ENCODE measurements around the gene UQCRH. TPM values are rescaled to one million over a fixed set of nuclear protein-coding genes. Genes with fewer than 3 reads are reported as not detected.

The UQCRH gene
- total and polyA plus RNA-seq, 2 donors from 2014 or later, result 188 to 850 TPM

DNA sequence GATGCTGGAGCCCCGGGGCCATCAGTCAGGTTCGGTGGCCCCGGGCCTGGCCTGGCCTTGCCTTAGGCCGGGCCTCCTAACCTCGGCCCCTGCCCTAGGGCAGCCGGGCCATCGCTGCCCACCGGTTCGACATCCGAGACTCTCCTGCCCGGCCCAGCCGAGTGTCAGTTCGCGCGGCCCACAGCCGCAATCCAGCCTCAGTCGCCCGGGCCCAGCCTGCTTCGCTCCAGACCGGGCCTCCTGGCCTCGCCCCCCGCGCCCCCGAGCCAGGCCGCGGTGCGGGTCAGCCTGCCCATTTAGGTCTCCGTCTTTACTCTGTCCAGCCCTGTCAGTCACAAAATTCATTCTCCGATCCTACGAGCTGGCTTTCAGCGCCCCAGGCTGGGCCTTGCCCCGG lies 859 bp upstream of the UQCRH start:
- Histone ChIP-seq H3K9me3 (ENCODE audit: control insufficient read depth in 2 of 3, insufficient read depth in 1 of 3, low read length in 3 of 3) (no peaks in the 10 kb centered on the region), H3K27ac (ENCODE audit: low read depth in 2 of 2, low read length in 2 of 2) (peak overlapping the region; percentile 96 to 98), H3K9ac (ENCODE audit: low read length in 3 of 3) (peak overlapping the region in 2 of 3 donors; percentile 90 to 97), H3K36me3 (ENCODE audit: control insufficient read depth in 2 of 3, insufficient read depth in 3 of 3, low read length in 3 of 3) (peaks cover 1 to 3% (median 2%) of the 10 kb centered on the region in 3 donors), H3K4me3 (ENCODE audit: low read length in 3 of 3) (peak overlapping the region; percentile 69 to 88 (median 88)), H3K4me1 (ENCODE audit: control insufficient read depth in 2 of 3, insufficient read depth in 2 of 3, low read depth in 1 of 3, low read length in 3 of 3) (peaks cover 0 to 24% (median 11%) of the 10 kb centered on the region in 3 donors), H3K27me3 (ENCODE audit: control insufficient read depth, insufficient read depth, low read length) (no peaks in the 10 kb centered on the region)
- intact Hi-C loops (cut with DNase I), result no loop called here
- FAIRE-seq (no peak), DNase-seq (peak in 2 of 5 donors; percentile 59 to 81)
- TF ChIP-seq, protein P1, sequence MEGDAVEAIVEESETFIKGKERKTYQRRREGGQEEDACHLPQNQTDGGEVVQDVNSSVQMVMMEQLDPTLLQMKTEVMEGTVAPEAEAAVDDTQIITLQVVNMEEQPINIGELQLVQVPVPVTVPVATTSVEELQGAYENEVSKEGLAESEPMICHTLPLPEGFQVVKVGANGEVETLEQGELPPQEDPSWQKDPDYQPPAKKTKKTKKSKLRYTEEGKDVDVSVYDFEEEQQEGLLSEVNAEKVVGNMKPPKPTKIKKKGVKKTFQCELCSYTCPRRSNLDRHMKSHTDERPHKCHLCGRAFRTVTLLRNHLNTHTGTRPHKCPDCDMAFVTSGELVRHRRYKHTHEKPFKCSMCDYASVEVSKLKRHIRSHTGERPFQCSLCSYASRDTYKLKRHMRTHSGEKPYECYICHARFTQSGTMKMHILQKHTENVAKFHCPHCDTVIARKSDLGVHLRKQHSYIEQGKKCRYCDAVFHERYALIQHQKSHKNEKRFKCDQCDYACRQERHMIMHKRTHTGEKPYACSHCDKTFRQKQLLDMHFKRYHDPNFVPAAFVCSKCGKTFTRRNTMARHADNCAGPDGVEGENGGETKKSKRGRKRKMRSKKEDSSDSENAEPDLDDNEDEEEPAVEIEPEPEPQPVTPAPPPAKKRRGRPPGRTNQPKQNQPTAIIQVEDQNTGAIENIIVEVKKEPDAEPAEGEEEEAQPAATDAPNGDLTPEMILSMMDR (IDR thresholded peaks at IDR 0.05; ENCODE audit: borderline replicate concordance, extremely low read depth, insufficient read depth), result no peak

DNA sequence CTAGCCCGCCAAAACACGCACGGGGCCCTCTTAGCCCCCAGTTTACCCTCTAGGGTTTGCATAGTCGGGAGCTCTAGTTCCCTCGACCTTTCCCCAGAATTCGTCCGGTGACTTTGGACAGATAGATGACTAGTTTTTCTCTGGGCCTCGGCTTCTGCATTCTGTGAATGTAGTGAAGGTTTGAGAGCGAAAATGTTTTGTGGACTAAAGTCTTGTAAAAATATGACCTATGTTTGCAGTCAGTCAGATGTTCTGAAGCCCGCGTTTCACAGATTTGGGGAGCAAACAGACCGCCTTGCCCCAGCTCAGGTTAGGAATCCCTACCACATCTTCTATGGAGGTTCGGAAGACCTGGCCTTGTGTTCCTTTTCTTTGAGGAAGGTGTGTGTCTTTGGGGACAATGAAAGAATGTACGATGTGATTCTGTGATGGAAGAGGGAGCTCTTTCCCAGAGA lies 401 bp downstream of the UQCRH start:
- Histone ChIP-seq H3K27me3 (ENCODE audit: control insufficient read depth, insufficient read depth, low read length) (no peaks in the 10 kb centered on the region), H3K36me3 (ENCODE audit: control insufficient read depth in 2 of 3, insufficient read depth in 3 of 3, low read length in 3 of 3) (no peaks in the 10 kb centered on the region), H3K27ac (ENCODE audit: low read depth in 2 of 2, low read length in 2 of 2) (peak overlapping the region; percentile 96 to 98), H3K9me3 (ENCODE audit: control insufficient read depth in 2 of 3, insufficient read depth in 1 of 3, low read length in 3 of 3) (no peaks in the 10 kb centered on the region), H3K9ac (ENCODE audit: low read length in 3 of 3) (peak overlapping the region; percentile 42 to 97 (median 90)), H3K4me3 (ENCODE audit: low read length in 3 of 3) (peak overlapping the region; percentile 83 to 88 (median 88)), H3K4me1 (ENCODE audit: control insufficient read depth in 2 of 3, insufficient read depth in 2 of 3, low read depth in 1 of 3, low read length in 3 of 3) (peaks cover 0 to 24% (median 11%) of the 10 kb centered on the region in 3 donors)
- DNase-seq (peak in 1 of 5 donors; percentile 46), FAIRE-seq (no peak)
- TF ChIP-seq, protein P1 (IDR thresholded peaks at IDR 0.05; ENCODE audit: borderline replicate concordance, extremely low read depth, insufficient read depth), result no peak
- intact Hi-C loops (cut with DNase I), result no loop called here

DNA sequence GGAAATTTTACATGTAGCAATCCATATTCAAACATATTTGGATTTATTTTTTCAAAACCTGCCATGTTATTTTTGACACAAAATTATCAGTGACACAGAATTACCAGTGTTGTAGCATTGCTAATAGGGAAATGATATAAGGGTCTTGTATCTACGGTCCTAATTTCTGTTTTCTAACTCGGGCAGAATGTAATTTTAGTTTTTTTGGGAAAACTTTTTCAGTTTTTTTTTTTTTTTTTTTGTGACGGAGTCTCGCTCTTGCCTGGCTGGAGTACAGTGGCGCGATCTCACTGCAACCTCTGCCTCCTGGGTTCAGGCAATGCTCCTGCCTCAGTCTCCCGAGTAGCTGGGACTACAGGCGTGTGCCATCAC lies 2.6 kb downstream of the UQCRH start:
- H3K9me3 ChIP-seq (ENCODE audit: control insufficient read depth in 2 of 3, insufficient read depth in 1 of 3, low read length in 3 of 3), result no peaks in the 10 kb centered on the region
- FAIRE-seq, result no peak
- H3K27ac ChIP-seq (ENCODE audit: low read depth in 2 of 2, low read length in 2 of 2), result no peak overlapping the region
- TF ChIP-seq, protein P1 (IDR thresholded peaks at IDR 0.05; ENCODE audit: borderline replicate concordance, extremely low read depth, insufficient read depth), result no peak
- H3K9ac ChIP-seq (ENCODE audit: low read length in 3 of 3), result no peak overlapping the region
- peaks cover 4 to 10% (median 9%) of the 10 kb centered on the region in 3 donors for H3K36me3 ChIP-seq (ENCODE audit: control insufficient read depth in 2 of 3, insufficient read depth in 3 of 3, low read length in 3 of 3)
- peaks cover 0 to 15% (median 5%) of the 10 kb centered on the region in 3 donors for H3K4me1 ChIP-seq (ENCODE audit: control insufficient read depth in 2 of 3, insufficient read depth in 2 of 3, low read depth in 1 of 3, low read length in 3 of 3)
- intact Hi-C loops (cut with DNase I), result no loop called here
- H3K4me3 ChIP-seq (ENCODE audit: low read length in 3 of 3), result no peak overlapping the region
- no peak for DNase-seq
- no peaks in the 10 kb centered on the region for H3K27me3 ChIP-seq (ENCODE audit: control insufficient read depth, insufficient read depth, low read length)
